Measurements from ENCODE around the gene TTC23.

GRCh38 chr15:99132634-99133287, 116.6 kb downstream of the TTC23 start:
- TF ChIP-seq NR3C1 (IDR thresholded peaks at IDR 0.05) (no peak), REST (IDR thresholded peaks at IDR 0.05) (no peak), POLR2A (IDR thresholded peaks at IDR 0.05; ENCODE audit: low read length) (no peak), RAD21 (conservative IDR thresholded peaks at IDR 0.05 in 1 of 2, IDR thresholded peaks at IDR 0.05 in 1 of 2) (no peak), MYC (IDR thresholded peaks at IDR 0.05; ENCODE audit: borderline replicate concordance, low read length) (no peak), CTCF (IDR thresholded peaks at IDR 0.05) (no peak), BCL3 (IDR thresholded peaks at IDR 0.05) (no peak), JUN (IDR thresholded peaks at IDR 0.05) (no peak), MAFK (IDR thresholded peaks at IDR 0.05; ENCODE audit: partially characterized antibody) (no peak)

Data from A549 (cell line).